K562 (cell line): ENCODE measurements around the gene OR4D9. TPM values are rescaled to one million over a fixed set of nuclear protein-coding genes. Genes with fewer than 3 reads are reported as not detected.

Experiments
- IFI16 ChIP-seq: fragments of 250-450 bp; sonication (Bioruptor Pico); IDR thresholded peaks from 2 replicates; pipeline ENCODE4 v2.1.2; 2022; ENCODE audit warnings: mild to moderate bottlenecking, inconsistent platforms
- KLF13 ChIP-seq: fragments of 450-650 bp; IDR thresholded peaks from 2 replicates; pipeline ENCODE4 v1.6.1; 2016; ENCODE audit warnings: missing genetic modification characterization, low read depth, mild to moderate bottlenecking, missing compliant biosample characterization, moderate library complexity, borderline replicate concordance
- PCBP1 ChIP-seq: fragments of 200-400 bp; formaldehyde crosslinking; IDR thresholded peaks from 2 replicates; pipeline ENCODE4 v1.6.1; 2018; ENCODE audit warnings: mild to moderate bottlenecking, low read depth, low read length; ENCODE audit not compliant: poor library complexity, severe bottlenecking
- PCBP2 ChIP-seq: fragments of 200-400 bp; formaldehyde crosslinking; IDR thresholded peaks from 2 replicates; pipeline ENCODE4 v1.6.1; 2018; ENCODE audit warnings: low read length, low read depth, mild to moderate bottlenecking, moderate library complexity; ENCODE audit not compliant: poor library complexity, severe bottlenecking
- PHB ChIP-seq: fragments of 250-450 bp; sonication (Bioruptor Pico); IDR thresholded peaks from 2 replicates; pipeline ENCODE4 v1.5.0; 2021
- SNIP1 ChIP-seq: fragments of 450-650 bp; IDR thresholded peaks from 2 replicates; pipeline ENCODE4 v1.7.1; 2017; ENCODE audit warnings: low read depth, mild to moderate bottlenecking
- TAF15 ChIP-seq: fragments of 200-400 bp; formaldehyde crosslinking; IDR thresholded peaks from 2 replicates; pipeline ENCODE4 v1.6.1; 2017; ENCODE audit warnings: mild to moderate bottlenecking, low read depth, low read length, moderate library complexity
- ZNF140 ChIP-seq: fragments of 250-450 bp; sonication (Bioruptor Pico); IDR thresholded peaks from 2 replicates; pipeline ENCODE4 v1.8.0; 2021; ENCODE audit warnings: moderate library complexity, mild to moderate bottlenecking, inconsistent platforms
- ZNF274 ChIP-seq: IDR thresholded peaks from 2 replicates; pipeline ENCODE4 v1.6.1; 2011; ENCODE audit warnings: low read depth, mild to moderate bottlenecking, low read length, moderate library complexity, borderline replicate concordance
- ZNF436 ChIP-seq: fragments of 250-450, 450-650 bp; sonication (Bioruptor Pico); formaldehyde crosslinking; IDR thresholded peaks from 2 replicates; pipeline ENCODE4 v1.7.0; 2020; ENCODE audit warnings: mild to moderate bottlenecking
- polyA plus RNA-seq, 8 experiments: library from polyadenylated mRNA; depleted of rRNA in 4 of 8; stranded (reverse) in 5 of 8; unstranded in 3 of 8; fragments of >200 nt; fragmentation: Nextera tagmentation in 2 of 8; fragmentation: Illumina TruSeq in 1 of 8; extraction: Ambion mirVana in 2 of 8; extraction: Trizol in 1 of 8; gene quantifications; 2 replicates each; pipeline versions ENCODE4 v1.2.1 to v1.2.3, GENCODE V29; 2011 to 2014; ENCODE audit warnings: inconsistent platforms in 1 of 8, missing spikeins in 1 of 8
- total RNA-seq, 7 experiments: library from RNA; depleted of rRNA in 6 of 7; stranded (reverse); fragments of >200 nt in 6 of 7; fragmentation: Illumina TruSeq in 2 of 7; extraction: Trizol in 2 of 7; gene quantifications; 2 replicates each; pipeline versions ENCODE4 v1.2.1 to v1.2.3, GENCODE V29; 2011 to 2021; ENCODE audit warnings: low replicate concordance in 1 of 7
- TF ChIP-seq, protein P1 (sequence below): fragments of 450-650 bp; IDR thresholded peaks from 2 replicates; pipeline ENCODE4 v1.6.1; 2014; ENCODE audit warnings: low read depth, mild to moderate bottlenecking, moderate library complexity, borderline replicate concordance
- TF ChIP-seq, protein P2 (sequence below): fragments of 450-650 bp; IDR thresholded peaks from 2 replicates; pipeline ENCODE4 v1.7.0; 2016; ENCODE audit warnings: borderline replicate concordance
- TF ChIP-seq, protein P3 (sequence below), 2 experiments: fragments of 450-650 bp; formaldehyde crosslinking in 1 of 2; IDR thresholded peaks; 2 replicates each; pipeline versions ENCODE4 v1.4.0 to v1.6.1; 2014 to 2020; ENCODE audit warnings: mild to moderate bottlenecking in 2 of 2, borderline replicate concordance in 1 of 2, low read depth in 1 of 2

OR4D9 gene
- total and polyA plus RNA-seq, 9 of the 15 experiments (the other 6 are each of a cell fraction or from before 2014, with no cell fraction given), result not detected

DNA sequence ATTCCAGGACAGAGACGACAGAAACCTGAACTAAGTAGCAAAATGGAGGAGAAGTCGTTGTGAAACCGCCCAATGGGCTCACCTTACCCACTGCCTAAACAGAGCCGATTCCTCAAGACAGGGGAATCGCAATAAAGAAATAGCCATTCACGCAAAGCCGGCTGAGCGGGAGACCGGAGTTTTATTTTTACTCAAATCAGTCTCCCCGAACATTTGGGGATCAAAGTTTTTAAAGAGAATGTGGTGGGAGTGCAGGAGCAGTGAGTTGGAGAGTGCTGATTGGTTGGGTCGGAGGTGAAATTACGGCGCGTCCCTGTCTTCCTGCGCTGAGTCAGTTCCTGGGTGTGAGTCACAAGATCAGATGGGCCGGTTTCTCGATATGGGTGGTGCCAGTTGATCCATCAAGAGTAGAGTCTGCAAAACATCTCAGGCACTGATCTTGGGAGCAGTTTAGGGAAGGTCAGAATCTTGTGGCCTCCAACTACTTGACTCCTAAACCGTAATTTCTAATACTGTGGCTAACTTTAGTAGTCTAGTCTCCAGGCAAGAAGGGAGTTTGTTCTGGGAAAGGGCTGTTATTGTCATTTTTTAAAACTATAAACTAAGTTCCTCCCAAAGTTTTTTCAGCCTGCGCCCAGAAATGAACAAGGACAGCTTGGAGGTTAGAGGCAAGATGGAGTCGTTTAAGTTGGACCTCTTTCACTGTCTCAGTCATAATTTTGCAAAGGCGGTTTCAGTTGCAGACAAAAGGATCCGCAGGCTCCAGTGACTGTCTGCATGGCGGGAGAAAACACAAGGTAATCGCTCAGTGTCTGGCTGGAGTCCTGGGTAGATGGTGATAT, 34.1 kb downstream of the OR4D9 start (continued):
- TF ChIP-seq SNIP1, result peak; percentile 58; the same call in 1 of the 2 replicates
- no peak for TF ChIP-seq ZNF436 (CRISPR knock-in tag)
- TF ChIP-seq ZNF274, result no peak
- TF ChIP-seq KLF13, result peak; percentile 30; the same call in 1 of the 2 replicates
- no peak for TF ChIP-seq IFI16 (CRISPR knock-in tag)
- no peak for TF ChIP-seq TAF15
- no peak for TF ChIP-seq PCBP1
- TF ChIP-seq, protein P1, sequence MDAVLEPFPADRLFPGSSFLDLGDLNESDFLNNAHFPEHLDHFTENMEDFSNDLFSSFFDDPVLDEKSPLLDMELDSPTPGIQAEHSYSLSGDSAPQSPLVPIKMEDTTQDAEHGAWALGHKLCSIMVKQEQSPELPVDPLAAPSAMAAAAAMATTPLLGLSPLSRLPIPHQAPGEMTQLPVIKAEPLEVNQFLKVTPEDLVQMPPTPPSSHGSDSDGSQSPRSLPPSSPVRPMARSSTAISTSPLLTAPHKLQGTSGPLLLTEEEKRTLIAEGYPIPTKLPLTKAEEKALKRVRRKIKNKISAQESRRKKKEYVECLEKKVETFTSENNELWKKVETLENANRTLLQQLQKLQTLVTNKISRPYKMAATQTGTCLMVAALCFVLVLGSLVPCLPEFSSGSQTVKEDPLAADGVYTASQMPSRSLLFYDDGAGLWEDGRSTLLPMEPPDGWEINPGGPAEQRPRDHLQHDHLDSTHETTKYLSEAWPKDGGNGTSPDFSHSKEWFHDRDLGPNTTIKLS, result peak; percentile 44; the same call in 1 of the 2 replicates
- TF ChIP-seq, protein P2, sequence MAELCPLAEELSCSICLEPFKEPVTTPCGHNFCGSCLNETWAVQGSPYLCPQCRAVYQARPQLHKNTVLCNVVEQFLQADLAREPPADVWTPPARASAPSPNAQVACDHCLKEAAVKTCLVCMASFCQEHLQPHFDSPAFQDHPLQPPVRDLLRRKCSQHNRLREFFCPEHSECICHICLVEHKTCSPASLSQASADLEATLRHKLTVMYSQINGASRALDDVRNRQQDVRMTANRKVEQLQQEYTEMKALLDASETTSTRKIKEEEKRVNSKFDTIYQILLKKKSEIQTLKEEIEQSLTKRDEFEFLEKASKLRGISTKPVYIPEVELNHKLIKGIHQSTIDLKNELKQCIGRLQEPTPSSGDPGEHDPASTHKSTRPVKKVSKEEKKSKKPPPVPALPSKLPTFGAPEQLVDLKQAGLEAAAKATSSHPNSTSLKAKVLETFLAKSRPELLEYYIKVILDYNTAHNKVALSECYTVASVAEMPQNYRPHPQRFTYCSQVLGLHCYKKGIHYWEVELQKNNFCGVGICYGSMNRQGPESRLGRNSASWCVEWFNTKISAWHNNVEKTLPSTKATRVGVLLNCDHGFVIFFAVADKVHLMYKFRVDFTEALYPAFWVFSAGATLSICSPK, result no peak
- no peak for TF ChIP-seq PHB
- TF ChIP-seq ZNF140 (CRISPR knock-in tag), result no peak
- no peak for TF ChIP-seq PCBP2
- TF ChIP-seq, protein P3, sequence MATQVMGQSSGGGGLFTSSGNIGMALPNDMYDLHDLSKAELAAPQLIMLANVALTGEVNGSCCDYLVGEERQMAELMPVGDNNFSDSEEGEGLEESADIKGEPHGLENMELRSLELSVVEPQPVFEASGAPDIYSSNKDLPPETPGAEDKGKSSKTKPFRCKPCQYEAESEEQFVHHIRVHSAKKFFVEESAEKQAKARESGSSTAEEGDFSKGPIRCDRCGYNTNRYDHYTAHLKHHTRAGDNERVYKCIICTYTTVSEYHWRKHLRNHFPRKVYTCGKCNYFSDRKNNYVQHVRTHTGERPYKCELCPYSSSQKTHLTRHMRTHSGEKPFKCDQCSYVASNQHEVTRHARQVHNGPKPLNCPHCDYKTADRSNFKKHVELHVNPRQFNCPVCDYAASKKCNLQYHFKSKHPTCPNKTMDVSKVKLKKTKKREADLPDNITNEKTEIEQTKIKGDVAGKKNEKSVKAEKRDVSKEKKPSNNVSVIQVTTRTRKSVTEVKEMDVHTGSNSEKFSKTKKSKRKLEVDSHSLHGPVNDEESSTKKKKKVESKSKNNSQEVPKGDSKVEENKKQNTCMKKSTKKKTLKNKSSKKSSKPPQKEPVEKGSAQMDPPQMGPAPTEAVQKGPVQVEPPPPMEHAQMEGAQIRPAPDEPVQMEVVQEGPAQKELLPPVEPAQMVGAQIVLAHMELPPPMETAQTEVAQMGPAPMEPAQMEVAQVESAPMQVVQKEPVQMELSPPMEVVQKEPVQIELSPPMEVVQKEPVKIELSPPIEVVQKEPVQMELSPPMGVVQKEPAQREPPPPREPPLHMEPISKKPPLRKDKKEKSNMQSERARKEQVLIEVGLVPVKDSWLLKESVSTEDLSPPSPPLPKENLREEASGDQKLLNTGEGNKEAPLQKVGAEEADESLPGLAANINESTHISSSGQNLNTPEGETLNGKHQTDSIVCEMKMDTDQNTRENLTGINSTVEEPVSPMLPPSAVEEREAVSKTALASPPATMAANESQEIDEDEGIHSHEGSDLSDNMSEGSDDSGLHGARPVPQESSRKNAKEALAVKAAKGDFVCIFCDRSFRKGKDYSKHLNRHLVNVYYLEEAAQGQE (IDR thresholded peaks at IDR 0.05; ENCODE audit: borderline replicate concordance), result peak; percentile 32; the same call in 1 of the 2 replicates
- TF ChIP-seq, protein P3 (CRISPR knock-in tag; IDR thresholded peaks at IDR 0.05; ENCODE audit: low read depth), result no peak
